OCI-LY7 (cell line): ENCODE data around the gene MLYCD. TPM values are rescaled to one million over a fixed set of nuclear protein-coding genes. Genes with fewer than 3 reads are reported as not detected.

Source experiments
- BruUV-seq: library from RNA; stranded (reverse); fragments of 400-500 nt; replicated peaks from 2 replicates; lab custom pipeline; 2021; lab: Mats Ljungman, UMichigan
- CTCF ChIA-PET: fragments of 300-600 bp; sonication (Branson Sonifier 250); formaldehyde crosslinking; loops from one replicate; lab custom pipeline; 2022; ENCODE audit warnings: antibody characterized with exemption; ENCODE audit not compliant: unreplicated experiment; lab: Charles Lee
- POLR2A ChIA-PET: fragments of 300-600 bp; sonication (Branson Sonifier 250); formaldehyde crosslinking; loops from one replicate; lab custom pipeline; 2022; ENCODE audit warnings: antibody characterized with exemption; lab: Charles Lee
- DNase-seq: peaks from one replicate; pipeline ENCODE4 v3.0.0-alpha.2; 2015; ENCODE audit warnings: low spot score
- H2AFZ ChIP-seq: fragments of 200-600 bp; sonication (generic), shearing (Covaris generic); 2 replicates; pipeline ENCODE4 v1.6.1; 2014; ENCODE audit warnings: mild to moderate bottlenecking, antibody characterized with exemption, low read length, moderate library complexity
- H3K27ac ChIP-seq: fragments of 200-600 bp; sonication (generic); 2 replicates; pipeline ENCODE4 v1.5.1; 2014; ENCODE audit warnings: mixed run types, low read depth, mild to moderate bottlenecking, moderate library complexity, low read length, inconsistent platforms; ENCODE audit not compliant: poor library complexity, severe bottlenecking
- H3K36me3 ChIP-seq: fragments of 200-600 bp; sonication (generic); 2 replicates; pipeline ENCODE4 v1.6.1; 2014; ENCODE audit warnings: mild to moderate bottlenecking, antibody characterized with exemption, low read length, moderate library complexity, mixed read lengths; ENCODE audit not compliant: insufficient read depth
- H3K4me1 ChIP-seq: fragments of 200-600 bp; sonication (generic); 2 replicates; pipeline ENCODE4 v1.5.1; 2014; ENCODE audit warnings: mild to moderate bottlenecking, low read length; ENCODE audit not compliant: insufficient read depth, poor library complexity, severe bottlenecking
- H3K4me2 ChIP-seq: fragments of 200-600 bp; sonication (generic); 2 replicates; pipeline ENCODE4 v1.6.1; 2014; ENCODE audit warnings: mild to moderate bottlenecking, low read length
- H3K4me3 ChIP-seq: fragments of 200-600 bp; sonication (generic); 2 replicates; pipeline ENCODE4 v1.5.1; 2014; ENCODE audit warnings: mild to moderate bottlenecking, low read depth, low read length; ENCODE audit not compliant: poor library complexity, severe bottlenecking
- H3K79me2 ChIP-seq: fragments of 200-600 bp; sonication (generic); 2 replicates; pipeline ENCODE4 v1.6.1; 2016; ENCODE audit warnings: low read depth, mild to moderate bottlenecking, low read length, moderate library complexity, mixed read lengths; ENCODE audit not compliant: insufficient read depth
- H3K9me2 ChIP-seq: fragments of 200-600 bp; sonication (generic); 2 replicates; pipeline ENCODE4 v1.6.1; 2016; ENCODE audit warnings: mild to moderate bottlenecking, low read length, mixed read lengths; ENCODE audit not compliant: insufficient read depth
- H3K9me3 ChIP-seq: fragments of 200-600 bp; sonication (generic); 2 replicates; pipeline ENCODE4 v1.6.1; 2014; ENCODE audit warnings: mild to moderate bottlenecking, mixed run types, low read length, mixed read lengths
- H4K20me1 ChIP-seq: fragments of 200-600 bp; sonication (generic); 2 replicates; pipeline ENCODE4 v1.6.1; 2014; ENCODE audit warnings: mild to moderate bottlenecking, antibody characterized with exemption, low read length, moderate library complexity, mixed read lengths; ENCODE audit not compliant: insufficient read depth
- EZH2phosphoT487 ChIP-seq: fragments of 200-600 bp; sonication (generic); IDR thresholded peaks from 2 replicates; pipeline ENCODE4 v1.6.1; 2018; ENCODE audit warnings: low read depth, borderline replicate concordance, mild to moderate bottlenecking, mixed run types, antibody characterized with exemption, low read length, moderate library complexity, mixed read lengths
- intact Hi-C: fragments of 100-400 bp; cut with micrococcal nuclease; formaldehyde crosslinking; loops from one replicate; pipeline ENCODE4 v1.10.0; 2022; ENCODE audit not compliant: unreplicated experiment
- total RNA-seq, 2 experiments: library from RNA; depleted of rRNA in 1 of 2; stranded (reverse); fragments of >200 nt in 1 of 2; shearing (Covaris generic) in 1 of 2; gene quantifications; 2 replicates each; pipeline ENCODE4 v1.2.3, GENCODE V29; 2014 to 2022
- TF ChIP-seq, protein P1 (sequence below): fragments of 200-600 bp; sonication (generic); conservative IDR thresholded peaks from 2 replicates; pipeline ENCODE4 v1.5.1; 2014; ENCODE audit warnings: mild to moderate bottlenecking, antibody characterized with exemption, low read length, moderate library complexity, mixed read lengths

MLYCD gene
- total RNA-seq, 2 experiments from 2014 or later, result 3.5 to 10.9 TPM

DNA sequence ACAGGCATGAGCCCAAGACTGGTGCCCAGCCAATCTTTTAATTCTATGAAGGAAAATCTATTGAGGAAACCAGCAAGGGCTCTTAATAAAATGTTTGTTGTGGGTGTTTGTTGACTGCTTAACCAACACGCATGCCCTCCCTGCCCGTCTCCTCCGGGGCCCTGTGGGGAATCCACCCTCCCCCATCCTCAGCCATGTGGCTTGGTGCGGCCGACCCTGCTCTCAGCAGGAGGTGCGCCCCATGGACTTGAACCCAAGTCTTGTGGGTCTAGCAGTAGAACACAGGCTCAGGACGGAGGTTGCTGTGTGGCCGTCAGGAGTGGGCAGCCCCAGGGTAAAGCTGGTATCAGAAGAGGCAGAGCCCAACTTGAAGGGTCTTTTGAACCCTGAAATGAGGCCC is 45.1 kb upstream of the MLYCD start:
- H3K27ac ChIP-seq, result no peak overlapping the region
- no peaks in the 10 kb centered on the region for H4K20me1 ChIP-seq
- no peak overlapping the region for H2AFZ ChIP-seq
- H3K4me2 ChIP-seq, result no peak overlapping the region
- H3K79me2 ChIP-seq, result no peaks in the 10 kb centered on the region
- H3K36me3 ChIP-seq, result no peaks in the 10 kb centered on the region
- ChIA-PET CTCF (no interaction called here), POLR2A (no interaction called here)
- no peaks in the 10 kb centered on the region for H3K4me1 ChIP-seq
- TF ChIP-seq, protein P1, sequence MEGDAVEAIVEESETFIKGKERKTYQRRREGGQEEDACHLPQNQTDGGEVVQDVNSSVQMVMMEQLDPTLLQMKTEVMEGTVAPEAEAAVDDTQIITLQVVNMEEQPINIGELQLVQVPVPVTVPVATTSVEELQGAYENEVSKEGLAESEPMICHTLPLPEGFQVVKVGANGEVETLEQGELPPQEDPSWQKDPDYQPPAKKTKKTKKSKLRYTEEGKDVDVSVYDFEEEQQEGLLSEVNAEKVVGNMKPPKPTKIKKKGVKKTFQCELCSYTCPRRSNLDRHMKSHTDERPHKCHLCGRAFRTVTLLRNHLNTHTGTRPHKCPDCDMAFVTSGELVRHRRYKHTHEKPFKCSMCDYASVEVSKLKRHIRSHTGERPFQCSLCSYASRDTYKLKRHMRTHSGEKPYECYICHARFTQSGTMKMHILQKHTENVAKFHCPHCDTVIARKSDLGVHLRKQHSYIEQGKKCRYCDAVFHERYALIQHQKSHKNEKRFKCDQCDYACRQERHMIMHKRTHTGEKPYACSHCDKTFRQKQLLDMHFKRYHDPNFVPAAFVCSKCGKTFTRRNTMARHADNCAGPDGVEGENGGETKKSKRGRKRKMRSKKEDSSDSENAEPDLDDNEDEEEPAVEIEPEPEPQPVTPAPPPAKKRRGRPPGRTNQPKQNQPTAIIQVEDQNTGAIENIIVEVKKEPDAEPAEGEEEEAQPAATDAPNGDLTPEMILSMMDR, result no peak
- TF ChIP-seq EZH2phosphoT487, result no peak
- H3K9me3 ChIP-seq, result no peaks in the 10 kb centered on the region
- BruUV-seq, result no TSS peak
- no peak for DNase-seq
- H3K9me2 ChIP-seq, result no peaks in the 10 kb centered on the region
- intact Hi-C loops, result no loop called here
- no peak overlapping the region for H3K4me3 ChIP-seq

DNA sequence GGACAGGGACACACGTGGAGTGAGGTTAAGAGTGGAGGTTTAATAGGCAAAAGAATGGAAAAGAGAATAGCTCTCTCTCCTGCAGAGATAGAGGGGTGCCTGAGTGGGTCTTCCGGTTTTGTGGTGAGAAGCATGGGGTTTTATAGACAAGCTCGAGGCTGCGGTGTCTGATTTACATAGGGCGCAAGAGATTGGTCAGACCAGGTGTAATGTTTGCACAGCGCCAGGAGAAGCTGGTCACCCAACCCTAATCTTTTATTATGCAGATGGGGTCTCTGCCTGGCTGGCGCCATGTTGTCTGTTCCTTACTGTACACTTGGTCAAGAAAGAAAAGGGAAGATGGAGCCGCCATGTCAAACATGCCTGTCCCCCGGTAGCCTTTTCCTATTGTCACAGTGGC is 44.5 kb upstream of the MLYCD start:
- ChIA-PET POLR2A (no interaction called here), CTCF (no interaction called here)
- H3K9me3 ChIP-seq, result no peaks in the 10 kb centered on the region
- H3K4me3 ChIP-seq, result no peak overlapping the region
- H3K79me2 ChIP-seq, result no peaks in the 10 kb centered on the region
- H2AFZ ChIP-seq, result no peak overlapping the region
- H4K20me1 ChIP-seq, result no peaks in the 10 kb centered on the region
- TF ChIP-seq EZH2phosphoT487, result no peak
- TF ChIP-seq, protein P1, result no peak
- no peak overlapping the region for H3K4me2 ChIP-seq
- H3K27ac ChIP-seq, result no peak overlapping the region
- no peak for DNase-seq
- intact Hi-C loops, result no loop called here
- no TSS peak for BruUV-seq
- H3K4me1 ChIP-seq, result no peaks in the 10 kb centered on the region
- no peaks in the 10 kb centered on the region for H3K9me2 ChIP-seq
- H3K36me3 ChIP-seq, result no peaks in the 10 kb centered on the region

DNA sequence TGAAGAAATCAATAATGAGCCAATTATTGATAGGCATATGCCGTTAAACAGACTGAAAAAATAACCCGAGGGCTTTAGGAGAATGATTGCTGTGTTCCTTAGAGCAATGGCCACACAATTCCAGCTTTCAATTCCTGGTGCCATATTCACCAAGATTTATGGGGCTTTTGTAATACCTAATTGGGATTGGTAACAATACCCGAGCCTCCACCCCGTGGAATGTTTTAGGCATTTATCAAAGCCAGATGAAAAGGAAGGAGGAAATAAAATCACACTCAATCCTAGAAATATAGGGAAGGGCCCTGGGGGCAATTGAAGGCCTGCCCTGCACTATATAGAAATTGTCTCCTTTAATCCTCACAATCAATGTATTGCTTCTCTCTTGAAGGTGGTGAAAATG is 42.1 kb upstream of the MLYCD start:
- Histone ChIP-seq H3K4me1 (no peaks in the 10 kb centered on the region), H3K9me3 (no peaks in the 10 kb centered on the region), H2AFZ (no peak overlapping the region), H3K27ac (no peak overlapping the region), H3K4me2 (no peak overlapping the region), H3K9me2 (no peaks in the 10 kb centered on the region), H4K20me1 (no peaks in the 10 kb centered on the region), H3K4me3 (no peak overlapping the region), H3K79me2 (no peaks in the 10 kb centered on the region), H3K36me3 (no peaks in the 10 kb centered on the region)
- ChIA-PET CTCF (no interaction called here), POLR2A (interaction anchor here (0.7 kb wide), 1 partner anchor 23 kb away, joined by 3 read pairs; no protein-coding TSS in a partner anchor)
- DNase-seq, result no peak
- intact Hi-C loops, result no loop called here
- no peak for TF ChIP-seq EZH2phosphoT487
- TF ChIP-seq, protein P1, result no peak
- BruUV-seq, result no TSS peak
